GM18951 (cell line): ENCODE results near the gene SCAMP5.

Source experiments
- POLR2A ChIP-seq: IDR thresholded peaks from 4 replicates; pipeline ENCODE4 v1.6.1; 2011; ENCODE audit warnings: mild to moderate bottlenecking; ENCODE audit not compliant: insufficient read length, insufficient read depth; ENCODE audit errors: extremely low read depth
- in situ Hi-C: fragments of 300-500 bp; cut with MboI; formaldehyde crosslinking; loops from one replicate; pipeline ENCODE4 v1.12.0; 2022; ENCODE audit warnings: low sequenced_read_pairs, mixed read lengths, inconsistent platforms; ENCODE audit not compliant: unreplicated experiment

The SCAMP5 gene

GRCh38 chr15:75051711-75052110 is 56.3 kb downstream of the SCAMP5 start:
- no peak for TF ChIP-seq POLR2A
- in situ Hi-C loops = no loop called here

GRCh38 chr15:75052972-75053747 is 57.8 kb downstream of the SCAMP5 start:
- TF ChIP-seq POLR2A = no peak
- in situ Hi-C loops = no loop called here

GRCh38 chr15:75053748-75054125 is 58.4 kb downstream of the SCAMP5 start:
- in situ Hi-C loops = no loop called here
- TF ChIP-seq POLR2A = no peak

- in situ Hi-C loops = no loop called here
- no peak for TF ChIP-seq POLR2A
These were observed 59.0 kb downstream of the SCAMP5 start for GRCh38 chr15:75054172-75054897.

- TF ChIP-seq POLR2A = no peak
These were observed 60.7 kb downstream of the SCAMP5 start for GRCh38 chr15:75056036-75056435.

GRCh38 chr15:75058127-75058905 is 63.0 kb downstream of the SCAMP5 start:
- TF ChIP-seq POLR2A = no peak
- in situ Hi-C loops = no loop called here

More at GRCh38 chr15:75056036-75056435, 60.7 kb downstream of the SCAMP5 start:
- in situ Hi-C loops = no loop called here

GRCh38 chr15:75059607-75060006 is 64.2 kb downstream of the SCAMP5 start:
- TF ChIP-seq POLR2A = no peak
- in situ Hi-C loops = no loop called here

- in situ Hi-C loops = no loop called here
- TF ChIP-seq POLR2A = no peak
These were observed 65.9 kb downstream of the SCAMP5 start for GRCh38 chr15:75061272-75061671.

- TF ChIP-seq POLR2A = no peak
- in situ Hi-C loops = no loop called here
These were observed 67.3 kb downstream of the SCAMP5 start for GRCh38 chr15:75062706-75063105.

GRCh38 chr15:75063338-75063737 is 68.0 kb downstream of the SCAMP5 start:
- no peak for TF ChIP-seq POLR2A
- in situ Hi-C loops = no loop called here

GRCh38 chr15:75063889-75064288 is 68.5 kb downstream of the SCAMP5 start:
- TF ChIP-seq POLR2A = no peak
- in situ Hi-C loops = no loop called here

- in situ Hi-C loops = no loop called here
- no peak for TF ChIP-seq POLR2A
These were observed 69.5 kb downstream of the SCAMP5 start for GRCh38 chr15:75064846-75065245.

- TF ChIP-seq POLR2A = no peak
- in situ Hi-C loops = no loop called here
These were observed 70.1 kb downstream of the SCAMP5 start for GRCh38 chr15:75065467-75065850.
